GM21390 (cell line): ENCODE data around the gene DHRSX.
"Not testable (repeated sequence)": the region's sequence is repeated elsewhere in the genome, so short reads cannot be mapped to it uniquely, and the experiment has no call there.

Source experiments
- ATAC-seq: cut with Tn5 transposase; IDR thresholded peaks from one replicate; pipeline ENCODE4 v1.9.1; 2021; ENCODE audit not compliant: unreplicated experiment

DHRSX gene

DNA sequence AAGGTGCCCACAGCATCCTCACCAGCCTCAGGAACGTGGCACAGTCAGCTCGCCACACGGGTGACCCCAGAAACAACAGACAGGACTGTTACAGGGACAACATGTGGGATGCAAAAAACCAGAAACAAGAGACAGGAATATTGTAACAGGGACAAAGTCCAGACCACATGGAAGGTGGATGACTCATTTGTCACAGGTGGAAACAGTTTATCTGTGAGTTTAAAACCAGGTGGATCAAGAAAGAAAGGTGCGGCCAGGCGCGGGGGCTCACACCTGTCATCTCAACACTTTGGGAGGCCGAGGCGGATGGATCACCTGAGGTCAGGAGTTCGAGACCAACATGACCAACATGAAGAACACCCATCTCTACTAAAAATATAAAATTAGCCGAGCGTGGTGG lies 23.5 kb downstream of the DHRSX start:
- ATAC-seq: not testable (repeated sequence)

- ATAC-seq: no peak
Observed at GRCh38 chrX:2474963-2475726, 25.6 kb downstream of the DHRSX start.

DNA sequence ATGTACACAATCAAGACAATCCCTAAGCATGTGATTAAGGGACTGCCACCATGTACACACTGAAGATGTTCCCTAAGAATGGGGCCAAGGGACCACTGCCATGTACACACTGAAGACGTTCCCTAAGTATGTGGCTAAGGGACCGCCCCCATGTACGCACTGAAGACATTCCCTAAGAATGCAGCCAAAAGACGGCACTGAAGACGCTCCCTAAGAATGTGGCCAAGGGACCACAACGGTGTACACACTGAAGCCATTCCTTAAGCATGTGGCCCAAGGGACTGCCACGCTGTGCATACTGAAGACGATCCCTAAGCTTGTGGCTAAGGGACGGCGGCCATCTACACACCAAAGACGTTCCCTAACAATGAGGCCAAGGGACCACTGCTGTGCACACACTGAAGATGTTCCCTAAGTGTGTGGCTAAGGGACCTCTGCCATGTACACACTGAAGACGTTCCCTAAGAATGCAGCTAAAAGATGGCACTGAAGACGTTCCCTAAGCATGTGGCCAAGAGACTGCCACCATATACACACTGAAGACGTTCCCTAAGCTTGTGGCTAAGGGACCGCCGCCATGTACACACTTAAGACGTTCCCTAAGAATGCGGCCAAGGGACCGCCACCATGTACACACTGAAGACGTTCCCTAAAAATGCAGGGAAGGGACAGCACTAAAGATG lies 26.4 kb downstream of the DHRSX start:
- ATAC-seq: no peak

- not testable (repeated sequence) for ATAC-seq
Observed at GRCh38 chrX:2473064-2473463, 27.7 kb downstream of the DHRSX start.

- ATAC-seq: no peak
Observed at GRCh38 chrX:2471641-2472040, 29.1 kb downstream of the DHRSX start.

- ATAC-seq: not testable (repeated sequence)
Observed at GRCh38 chrX:2471126-2471525, 29.6 kb downstream of the DHRSX start.

- not testable (repeated sequence) for ATAC-seq
Observed at GRCh38 chrX:2469852-2470251, 30.9 kb downstream of the DHRSX start.

GRCh38 chrX:2469196-2469685 lies 31.5 kb downstream of the DHRSX start:
- ATAC-seq: no peak

DNA sequence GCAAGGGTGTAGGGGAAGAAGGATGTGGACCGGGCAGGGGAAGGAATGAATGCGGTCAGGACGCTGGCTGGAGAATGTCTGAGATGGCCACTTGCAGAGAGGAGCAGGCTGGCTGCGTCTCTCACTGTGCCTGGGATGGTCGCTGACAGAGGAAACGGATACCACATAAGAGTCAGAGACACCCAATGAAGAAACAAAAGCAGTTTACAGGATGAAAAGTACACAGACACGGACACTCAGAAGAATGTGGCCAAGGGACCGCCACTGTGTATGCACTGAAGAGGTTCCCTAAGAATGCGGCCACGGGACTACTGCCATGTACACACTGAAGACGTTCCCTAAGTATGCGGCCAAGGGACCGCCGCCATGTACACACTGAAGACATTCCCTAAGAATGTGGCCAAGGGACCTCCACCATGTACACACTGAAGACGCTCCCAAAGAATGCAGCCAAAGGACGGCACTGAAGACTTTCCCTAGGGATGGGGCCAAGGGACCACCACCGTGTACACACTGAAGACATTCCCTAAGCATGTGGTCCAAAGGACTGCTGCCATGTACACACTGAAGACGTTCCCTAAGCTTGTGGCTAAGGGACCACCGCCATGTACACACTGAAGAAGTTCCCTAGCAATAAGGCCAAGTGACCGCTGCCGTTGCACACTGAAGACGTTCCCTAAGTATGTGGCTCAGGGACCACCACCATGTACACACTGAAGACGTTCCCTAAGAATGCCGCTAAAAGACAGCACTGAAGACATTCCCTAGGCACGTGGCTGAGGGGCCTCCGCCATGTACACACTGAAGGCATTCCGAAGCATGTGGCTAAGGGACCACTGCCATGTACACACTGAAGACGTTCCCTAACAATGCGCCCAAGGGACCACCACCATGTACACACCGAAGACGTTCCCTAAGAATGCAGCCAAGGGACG lies 32.2 kb downstream of the DHRSX start:
- no peak for ATAC-seq

- no peak for ATAC-seq
Observed at GRCh38 chrX:2466876-2467656, 33.7 kb downstream of the DHRSX start.

DNA sequence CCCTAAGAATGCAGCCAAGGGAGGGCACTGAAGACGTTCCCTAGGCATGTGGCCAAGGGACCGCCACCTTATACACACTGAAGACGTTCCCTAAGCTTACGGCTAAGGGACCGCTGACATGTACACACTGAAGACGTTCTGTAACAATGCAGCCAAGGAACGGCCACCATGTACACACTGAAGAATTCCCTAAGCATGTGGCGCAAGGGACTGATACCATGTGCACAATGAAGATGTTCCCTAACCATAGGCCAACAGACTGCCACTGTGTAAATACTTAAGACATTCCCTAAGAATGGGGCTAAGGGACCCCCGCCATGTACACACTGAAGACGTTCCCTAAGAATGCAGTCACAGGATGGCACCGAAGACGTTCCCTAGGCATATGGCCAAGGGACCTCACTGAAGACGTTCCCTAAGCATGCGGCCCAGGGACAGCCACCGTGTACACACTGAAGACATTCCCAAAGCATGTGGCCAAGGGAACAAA lies 36.1 kb downstream of the DHRSX start:
- no peak for ATAC-seq

DNA sequence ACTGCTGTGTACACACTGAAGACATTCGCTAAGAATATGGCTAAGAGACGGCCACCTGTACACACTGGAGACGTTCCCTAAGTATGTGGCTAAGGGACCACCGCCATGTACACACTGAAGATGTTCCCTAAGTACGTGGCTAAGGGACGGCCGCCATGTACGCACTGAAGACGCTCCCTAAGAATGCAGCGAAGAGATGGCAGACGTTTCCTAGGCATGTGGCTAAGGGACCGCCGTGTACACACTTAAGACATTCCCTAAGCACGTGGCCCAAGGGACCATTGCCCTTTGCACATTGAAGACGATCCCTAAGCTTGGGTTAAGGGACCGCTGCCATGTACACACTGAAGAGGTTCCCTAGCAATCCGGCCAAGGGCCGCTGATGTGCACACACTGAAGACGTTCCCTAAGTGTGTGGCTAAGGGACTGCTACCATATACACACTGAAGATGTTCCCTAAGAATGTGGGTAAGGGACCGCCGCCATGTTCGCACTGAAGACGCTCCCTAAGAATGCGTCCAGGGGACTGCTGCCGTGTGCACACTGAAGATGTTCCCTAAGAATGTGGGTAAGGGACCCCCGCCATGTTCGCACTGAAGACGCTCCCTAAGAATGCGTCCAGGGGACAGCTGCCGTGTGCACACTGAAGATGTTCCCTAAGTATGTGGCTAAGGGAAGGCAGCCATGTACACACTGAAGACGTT lies 36.7 kb downstream of the DHRSX start:
- no peak for ATAC-seq

GRCh38 chrX:2463481-2463880 lies 37.3 kb downstream of the DHRSX start:
- ATAC-seq: not testable (repeated sequence)

DNA sequence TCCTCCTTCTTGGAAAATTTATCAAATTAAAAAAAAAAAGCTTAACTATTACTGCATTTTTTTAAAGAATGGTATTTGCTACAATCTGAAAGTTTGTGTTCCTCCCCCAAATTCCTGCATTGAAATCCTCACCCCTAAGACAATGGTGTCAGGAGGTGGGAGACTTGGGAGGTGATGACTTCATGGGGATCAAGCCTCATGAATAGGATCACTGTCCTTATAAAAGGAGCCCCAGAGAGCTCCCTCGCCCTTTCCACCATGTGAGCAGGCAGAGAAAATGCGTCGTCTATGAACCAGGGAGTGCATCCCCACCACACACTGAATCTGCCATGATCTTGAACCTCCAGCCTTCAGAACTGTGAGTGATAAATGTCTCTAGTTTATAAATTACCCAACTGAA lies 38.0 kb downstream of the DHRSX start:
- no peak for ATAC-seq

DNA sequence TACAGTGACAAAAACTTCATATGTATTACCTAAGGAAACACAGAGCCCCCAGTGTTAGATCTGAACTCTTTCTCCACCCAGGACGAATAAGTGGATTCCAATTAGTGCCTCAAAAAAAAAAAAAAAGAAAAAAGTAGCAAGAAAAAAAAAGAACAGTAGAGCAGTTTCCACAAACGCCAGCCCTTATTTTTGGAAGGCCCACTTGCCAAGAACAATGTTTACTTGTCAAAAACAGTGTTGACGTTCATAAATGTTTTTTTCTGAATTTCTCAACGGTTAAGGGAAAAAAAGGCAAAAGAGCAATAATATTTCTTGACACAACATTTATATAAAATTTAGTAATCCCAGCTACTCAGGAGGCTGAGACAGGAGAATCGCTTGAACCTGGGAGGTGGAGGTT lies 38.7 kb downstream of the DHRSX start:
- no peak for ATAC-seq

GRCh38 chrX:2461711-2462016 lies 39.1 kb downstream of the DHRSX start:
- ATAC-seq: no peak

DNA sequence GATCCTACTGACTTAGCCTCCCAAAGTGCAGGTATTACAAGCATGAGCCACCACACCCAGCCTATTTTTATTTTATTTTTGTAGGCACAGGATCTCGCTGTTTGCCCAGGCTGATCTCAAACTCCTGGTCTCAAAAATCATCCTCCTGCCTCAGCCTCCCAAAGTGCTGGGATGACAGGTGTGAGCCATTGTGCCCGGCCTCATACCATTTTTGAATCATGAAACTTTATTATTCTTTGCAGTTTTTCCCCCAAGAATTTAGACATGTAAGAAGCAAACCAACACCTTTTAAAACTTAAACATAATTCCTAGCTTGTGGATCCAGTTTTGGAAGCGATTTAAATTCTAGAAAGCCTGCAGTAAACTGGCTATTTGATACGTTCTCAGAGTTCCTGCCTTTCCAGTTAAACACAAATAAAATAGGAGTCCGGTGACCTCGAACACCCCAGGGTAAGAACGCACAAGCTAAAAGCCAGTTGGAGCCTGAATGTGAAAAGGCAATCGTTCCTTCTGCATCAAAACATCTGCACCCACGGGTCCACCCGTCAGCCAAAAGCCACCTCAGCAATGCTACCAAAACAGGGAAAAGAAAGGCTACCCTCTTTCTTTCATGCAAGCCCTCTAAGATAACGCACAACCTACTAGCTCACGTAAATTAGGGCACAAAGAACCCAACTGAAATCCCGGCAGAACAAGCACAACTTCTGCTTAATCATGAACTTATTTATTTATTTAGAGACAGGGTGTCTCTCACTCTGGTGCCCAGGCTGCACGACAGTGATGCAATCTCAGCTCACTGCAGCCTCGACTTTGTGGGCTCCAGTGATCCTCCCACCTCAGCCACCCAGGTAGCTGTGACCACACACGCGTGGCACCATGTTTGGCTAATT lies 39.7 kb downstream of the DHRSX start:
- ATAC-seq: not testable (repeated sequence)

GRCh38 chrX:2460048-2460447 lies 40.7 kb downstream of the DHRSX start:
- ATAC-seq: not testable (repeated sequence)

DNA sequence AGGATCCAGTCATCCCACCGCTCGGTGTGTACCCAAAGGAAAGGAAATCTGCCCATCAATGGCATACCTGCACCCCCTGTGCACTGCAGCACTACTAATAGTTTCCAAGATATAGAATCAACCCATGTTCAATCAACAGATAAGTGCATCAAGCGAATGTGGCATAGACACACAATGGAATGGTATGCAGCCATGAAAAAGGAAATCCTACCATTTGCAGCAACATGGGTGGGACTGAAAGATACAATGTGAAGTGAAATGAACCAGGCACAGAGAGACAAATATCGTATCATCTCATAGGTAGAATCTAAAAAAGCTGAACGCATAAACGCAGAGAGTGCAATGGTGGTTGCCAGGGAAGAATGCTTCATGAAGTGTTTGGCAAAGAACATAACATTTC lies 42.5 kb downstream of the DHRSX start:
- ATAC-seq: no peak
